ENCODE data around the gene HTT.

HTT gene

GRCh38 chr4:3268395-3269104 lies 194.1 kb downstream of the HTT start:
- Histone ChIP-seq H3K4me2 (no peak overlapping the region), H3K27ac (no peak overlapping the region), H3K36me3 (no peaks in the 10 kb centered on the region)

GRCh38 chr4:3269105-3269927 lies 194.8 kb downstream of the HTT start:
- H3K9ac ChIP-seq = no peak overlapping the region
- no peaks in the 10 kb centered on the region for H3K27me3 ChIP-seq
- no peak overlapping the region for H3K27ac ChIP-seq
- no peak overlapping the region for H3K4me3 ChIP-seq
- no peaks in the 10 kb centered on the region for H3K36me3 ChIP-seq
- no peak for TF ChIP-seq Cebpa-rat (IDR thresholded peaks at IDR 0.05)
- no peaks in the 10 kb centered on the region for H4K20me1 ChIP-seq
- H3K4me1 ChIP-seq = peaks cover 0 to 21% (median 9%) of the 10 kb centered on the region in 10 experiments; a peak in 11 of 20 replicates
- H3K9me3 ChIP-seq (replicated peaks in 1 of 11) = peaks cover 0 to 8% (median 6%) of the 10 kb centered on the region in 11 experiments; a peak in 9 of 22 replicates
- H3K4me2 ChIP-seq = no peak overlapping the region

More at GRCh38 chr4:3268395-3269104, 194.1 kb downstream of the HTT start:
- no peak overlapping the region for H3K9ac ChIP-seq
- H3K4me3 ChIP-seq = no peak overlapping the region
- peaks cover 0 to 8% (median 6%) of the 10 kb centered on the region in 11 experiments; a peak in 9 of 22 replicates for H3K9me3 ChIP-seq (replicated peaks in 1 of 11)
- TF ChIP-seq Cebpa-rat (IDR thresholded peaks at IDR 0.05) = no peak
- H3K27me3 ChIP-seq = no peaks in the 10 kb centered on the region
- H4K20me1 ChIP-seq = no peaks in the 10 kb centered on the region
- peaks cover 0 to 24% (median 9%) of the 10 kb centered on the region in 10 experiments; a peak in 12 of 20 replicates for H3K4me1 ChIP-seq

- peaks cover 0 to 8% (median 6%) of the 10 kb centered on the region in 11 experiments; a peak in 9 of 22 replicates for H3K9me3 ChIP-seq (replicated peaks in 1 of 11)
- TF ChIP-seq Cebpa-rat (IDR thresholded peaks at IDR 0.05) = no peak
- H3K36me3 ChIP-seq = no peaks in the 10 kb centered on the region
- no peak overlapping the region for H3K4me3 ChIP-seq
- no peaks in the 10 kb centered on the region for H4K20me1 ChIP-seq
- H3K27me3 ChIP-seq = no peaks in the 10 kb centered on the region
- peaks cover 0 to 21% (median 9%) of the 10 kb centered on the region in 10 experiments; a peak in 11 of 20 replicates for H3K4me1 ChIP-seq
- no peak overlapping the region for H3K27ac ChIP-seq
- no peak overlapping the region for H3K4me2 ChIP-seq
- no peak overlapping the region for H3K9ac ChIP-seq
Observed at GRCh38 chr4:3269991-3270611, 195.6 kb downstream of the HTT start.

GRCh38 chr4:3271131-3271530 lies 196.7 kb downstream of the HTT start:
- TF ChIP-seq Cebpa-rat (IDR thresholded peaks at IDR 0.05) = no peak
- Histone ChIP-seq H3K4me2 (peak overlapping the region in 2 of 11 experiments; percentile 44 to 54; a peak in 1 of 22 replicates), H4K20me1 (no peaks in the 10 kb centered on the region), H3K4me3 (no peak overlapping the region), H3K36me3 (no peaks in the 10 kb centered on the region), H3K9me3 (replicated peaks in 1 of 11) (peaks cover 0 to 8% (median 6%) of the 10 kb centered on the region in 11 experiments; a peak in 9 of 22 replicates), H3K4me1 (peaks cover 0 to 21% (median 9%) of the 10 kb centered on the region in 10 experiments; a peak in 11 of 20 replicates), H3K9ac (no peak overlapping the region), H3K27ac (no peak overlapping the region), H3K27me3 (no peaks in the 10 kb centered on the region)

- Histone ChIP-seq H3K27me3 (no peaks in the 10 kb centered on the region), H3K9me3 (replicated peaks in 1 of 11) (peaks cover 35 to 50% (median 42%) of the 10 kb centered on the region in 11 experiments), H3K9ac (no peak overlapping the region), H4K20me1 (no peaks in the 10 kb centered on the region), H3K27ac (no peak overlapping the region), H3K4me3 (no peak overlapping the region), H3K4me2 (no peak overlapping the region), H3K4me1 (peaks cover 0 to 5% (median 3%) of the 10 kb centered on the region in 10 experiments; a peak in 10 of 20 replicates), H3K36me3 (peaks cover 0 to 7% (median 0%) of the 10 kb centered on the region in 11 experiments; a peak in 4 of 22 replicates)
- TF ChIP-seq Cebpa-rat (IDR thresholded peaks at IDR 0.05) = no peak
Observed at GRCh38 chr4:3276986-3277385, 202.5 kb downstream of the HTT start.

- Histone ChIP-seq H3K4me2 (no peak overlapping the region), H3K9me3 (replicated peaks in 1 of 11) (peaks cover 31 to 54% (median 48%) of the 10 kb centered on the region in 11 experiments), H3K27ac (no peak overlapping the region), H3K4me3 (no peak overlapping the region), H3K4me1 (peaks cover 15 to 32% (median 20%) of the 10 kb centered on the region in 10 experiments), H4K20me1 (no peaks in the 10 kb centered on the region), H3K9ac (no peak overlapping the region), H3K36me3 (peaks cover 0 to 7% (median 0%) of the 10 kb centered on the region in 11 experiments; a peak in 4 of 22 replicates), H3K27me3 (0 out of 22 replicates have a peak, but pooled peaks cover 0 to 5% (median 0%) of the 10 kb centered on the region in 11 experiments)
- no peak for TF ChIP-seq Cebpa-rat (IDR thresholded peaks at IDR 0.05)
Observed at GRCh38 chr4:3280466-3280865, 206.0 kb downstream of the HTT start.

GRCh38 chr4:3283483-3283882 lies 209.0 kb downstream of the HTT start:
- peaks cover 46 to 61% (median 50%) of the 10 kb centered on the region in 10 experiments for H3K4me1 ChIP-seq
- H4K20me1 ChIP-seq = no peaks in the 10 kb centered on the region; a peak in 2 of 22 replicates
- no peak overlapping the region for H3K9ac ChIP-seq
- peak overlapping the region in 3 of 11 experiments; percentile 13 to 97 (median 41); a peak in 2 of 22 replicates for H3K27ac ChIP-seq
- H3K27me3 ChIP-seq = peaks cover 0 to 31% (median 0%) of the 10 kb centered on the region in 11 experiments; a peak in 5 of 22 replicates
- H3K9me3 ChIP-seq (replicated peaks in 1 of 11) = peaks cover 31 to 48% (median 44%) of the 10 kb centered on the region in 11 experiments
- no peak overlapping the region for H3K4me3 ChIP-seq
- H3K36me3 ChIP-seq = peaks cover 0 to 7% (median 0%) of the 10 kb centered on the region in 11 experiments; a peak in 4 of 22 replicates
- H3K4me2 ChIP-seq = peak overlapping the region in 6 of 11 experiments; percentile 97 to 99 (median 98); a peak in 6 of 22 replicates
- TF ChIP-seq Cebpa-rat (IDR thresholded peaks at IDR 0.05) = no peak

- peaks cover 0 to 33% (median 0%) of the 10 kb centered on the region in 11 experiments; a peak in 5 of 22 replicates for H3K27me3 ChIP-seq
- H4K20me1 ChIP-seq = peaks cover 0 to 4% (median 0%) of the 10 kb centered on the region in 11 experiments; a peak in 2 of 22 replicates
- peak overlapping the region in 5 of 11 experiments; percentile 7 to 97 (median 13); a peak in 4 of 22 replicates for H3K27ac ChIP-seq
- peaks cover 50 to 65% (median 54%) of the 10 kb centered on the region in 10 experiments for H3K4me1 ChIP-seq
- H3K36me3 ChIP-seq = peaks cover 0 to 3% (median 0%) of the 10 kb centered on the region in 11 experiments; a peak in 2 of 22 replicates
- peak overlapping the region in 9 of 11 experiments; percentile 5 to 99 (median 98); a peak in 13 of 22 replicates for H3K4me2 ChIP-seq
- peaks cover 27 to 44% (median 39%) of the 10 kb centered on the region in 11 experiments for H3K9me3 ChIP-seq (replicated peaks in 1 of 11)
- H3K4me3 ChIP-seq = no peak overlapping the region
- no peak overlapping the region for H3K9ac ChIP-seq
- no peak for TF ChIP-seq Cebpa-rat (IDR thresholded peaks at IDR 0.05)
Observed at GRCh38 chr4:3283916-3284315, 209.4 kb downstream of the HTT start.

All from BLaER1 treated with 17β-estradiol and CSF1 and Interleukin-3, amounts not matched to agents 10 nM and 100 nM (cell line).